Hepatocyte (in vitro differentiated cells): ENCODE measurements around the gene LRRC32. TPM values are rescaled to one million over a fixed set of nuclear protein-coding genes. Genes with fewer than 3 reads are reported as not detected.
"Not testable (repeated sequence)": the region's sequence is repeated elsewhere in the genome, so short reads cannot be mapped to it uniquely, and the experiment has no call there.

ENCODE experiments used
- DNase-seq: peaks from one replicate; pipeline ENCODE4 v3.0.0-alpha.2; 2016; ENCODE audit warnings: low spot score
- H2AFZ ChIP-seq: fragments of 200-600 bp; sonication (generic); 2 replicates; pipeline ENCODE4 v1.6.0; 2016; ENCODE audit warnings: antibody characterized with exemption, mild to moderate bottlenecking
- H3K27ac ChIP-seq: fragments of 200-600 bp; sonication (generic); 2 replicates; pipeline ENCODE4 v1.5.1; 2016; ENCODE audit warnings: mild to moderate bottlenecking
- H3K27me3 ChIP-seq: fragments of 200-600 bp; sonication (generic); 2 replicates; pipeline ENCODE4 v1.6.1; 2016
- H3K36me3 ChIP-seq: fragments of 200-600 bp; sonication (generic); replicated peaks from 2 replicates; pipeline ENCODE4 v1.5.1; 2016; ENCODE audit warnings: low read depth; ENCODE audit not compliant: insufficient read depth
- H3K4me1 ChIP-seq: fragments of 200-600 bp; sonication (generic); 2 replicates; pipeline ENCODE4 v1.5.1; 2016; ENCODE audit warnings: mild to moderate bottlenecking, moderate library complexity; ENCODE audit not compliant: insufficient read depth
- H3K4me2 ChIP-seq: fragments of 200-600 bp; sonication (generic); 2 replicates; pipeline ENCODE4 v1.6.0; 2016
- H3K4me3 ChIP-seq: fragments of 200-600 bp; sonication (generic); 2 replicates; pipeline ENCODE4 v1.5.1; 2016; ENCODE audit warnings: mild to moderate bottlenecking
- H3K79me2 ChIP-seq: fragments of 200-600 bp; sonication (generic); 2 replicates; pipeline ENCODE4 v1.6.0; 2017; ENCODE audit warnings: mild to moderate bottlenecking
- H3K9me2 ChIP-seq: fragments of 200-600 bp; sonication (generic); replicated peaks from 2 replicates; pipeline ENCODE4 v1.6.0; 2017; ENCODE audit warnings: mild to moderate bottlenecking; ENCODE audit not compliant: insufficient read depth
- H3K9me3 ChIP-seq: fragments of 200-600 bp; sonication (generic); 2 replicates; pipeline ENCODE4 v1.5.1; 2016; ENCODE audit warnings: low read depth, mild to moderate bottlenecking
- H4K20me1 ChIP-seq: fragments of 200-600 bp; sonication (generic); 2 replicates; pipeline ENCODE4 v1.6.0; 2016; ENCODE audit warnings: mild to moderate bottlenecking; ENCODE audit not compliant: insufficient read depth, poor library complexity, severe bottlenecking
- EZH2 ChIP-seq: fragments of 200-600 bp; sonication (generic); IDR thresholded peaks from 2 replicates; pipeline ENCODE4 v1.6.1; 2016; ENCODE audit warnings: antibody characterized with exemption, mild to moderate bottlenecking, borderline replicate concordance
- EZH2phosphoT487 ChIP-seq: fragments of 200-600 bp; sonication (generic); IDR thresholded peaks from one replicate; pipeline ENCODE4 v1.6.1; 2018; ENCODE audit warnings: antibody characterized with exemption, mild to moderate bottlenecking, low read depth, moderate library complexity; ENCODE audit not compliant: unreplicated experiment, severe bottlenecking
- WGBS: methylation state at CpG from one replicate; pipeline ENCODE4 v1.1.6; 2016; ENCODE audit warnings: low lambda C conversion rate; ENCODE audit errors: missing lambda C conversion rate; 5-methylcytosine and 5-hydroxymethylcytosine counted together
- polyA plus RNA-seq: library from polyadenylated mRNA; unstranded; fragments of >200 nt; fragmentation: Nextera tagmentation; extraction: Ambion mirVana; gene quantifications from 2 replicates; pipeline ENCODE4 v1.2.1, GENCODE V29; 2016
- total RNA-seq: library from RNA; depleted of rRNA; stranded (reverse); fragments of >200 nt; gene quantifications from 2 replicates; pipeline ENCODE4 v1.2.3, GENCODE V29; 2014
- TF ChIP-seq, protein P1 (sequence below): fragments of 200-600 bp; sonication (generic); IDR thresholded peaks from 2 replicates; pipeline ENCODE4 v1.5.1; 2016; ENCODE audit warnings: antibody characterized with exemption, mild to moderate bottlenecking; ENCODE audit not compliant: poor library complexity

The LRRC32 gene
- total and polyA plus RNA-seq, 2 experiments from 2014 or later, result 25.5 to 75.2 TPM

DNA sequence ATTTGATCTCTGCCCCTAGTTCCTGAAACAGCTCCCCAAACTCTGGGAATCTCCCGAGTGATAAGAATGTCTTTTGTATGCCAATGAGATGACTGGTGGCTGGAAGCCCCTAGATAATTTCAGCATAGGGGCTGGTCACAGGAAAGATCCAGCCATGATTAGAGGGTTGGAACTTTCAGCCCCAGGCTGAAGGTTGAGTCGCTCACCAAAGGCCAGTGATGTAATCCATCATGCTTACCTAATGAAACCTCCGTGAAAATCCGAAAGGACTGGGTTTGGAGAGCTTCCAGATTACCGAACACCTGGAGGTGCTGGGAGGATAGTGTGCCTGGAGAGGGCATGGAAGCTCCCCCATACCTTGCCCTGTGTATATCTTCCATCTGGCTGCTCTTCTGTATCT is 26.0 kb downstream of the LRRC32 start:
- Histone ChIP-seq H3K27ac (no peak overlapping the region), H2AFZ (no peak overlapping the region), H3K27me3 (no peaks in the 10 kb centered on the region), H3K9me2 (no peaks in the 10 kb centered on the region), H3K79me2 (no peaks in the 10 kb centered on the region), H3K4me1 (no peaks in the 10 kb centered on the region), H3K4me3 (no peak overlapping the region), H3K36me3 (no peaks in the 10 kb centered on the region), H3K9me3 (no peaks in the 10 kb centered on the region), H4K20me1 (no peaks in the 10 kb centered on the region), H3K4me2 (no peak overlapping the region)
- TF ChIP-seq EZH2phosphoT487, result no peak
- TF ChIP-seq, protein P1, sequence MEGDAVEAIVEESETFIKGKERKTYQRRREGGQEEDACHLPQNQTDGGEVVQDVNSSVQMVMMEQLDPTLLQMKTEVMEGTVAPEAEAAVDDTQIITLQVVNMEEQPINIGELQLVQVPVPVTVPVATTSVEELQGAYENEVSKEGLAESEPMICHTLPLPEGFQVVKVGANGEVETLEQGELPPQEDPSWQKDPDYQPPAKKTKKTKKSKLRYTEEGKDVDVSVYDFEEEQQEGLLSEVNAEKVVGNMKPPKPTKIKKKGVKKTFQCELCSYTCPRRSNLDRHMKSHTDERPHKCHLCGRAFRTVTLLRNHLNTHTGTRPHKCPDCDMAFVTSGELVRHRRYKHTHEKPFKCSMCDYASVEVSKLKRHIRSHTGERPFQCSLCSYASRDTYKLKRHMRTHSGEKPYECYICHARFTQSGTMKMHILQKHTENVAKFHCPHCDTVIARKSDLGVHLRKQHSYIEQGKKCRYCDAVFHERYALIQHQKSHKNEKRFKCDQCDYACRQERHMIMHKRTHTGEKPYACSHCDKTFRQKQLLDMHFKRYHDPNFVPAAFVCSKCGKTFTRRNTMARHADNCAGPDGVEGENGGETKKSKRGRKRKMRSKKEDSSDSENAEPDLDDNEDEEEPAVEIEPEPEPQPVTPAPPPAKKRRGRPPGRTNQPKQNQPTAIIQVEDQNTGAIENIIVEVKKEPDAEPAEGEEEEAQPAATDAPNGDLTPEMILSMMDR, result no peak
- 60% methylated on average over 5 of the region's 5 CpGs for WGBS
- DNase-seq, result no peak

DNA sequence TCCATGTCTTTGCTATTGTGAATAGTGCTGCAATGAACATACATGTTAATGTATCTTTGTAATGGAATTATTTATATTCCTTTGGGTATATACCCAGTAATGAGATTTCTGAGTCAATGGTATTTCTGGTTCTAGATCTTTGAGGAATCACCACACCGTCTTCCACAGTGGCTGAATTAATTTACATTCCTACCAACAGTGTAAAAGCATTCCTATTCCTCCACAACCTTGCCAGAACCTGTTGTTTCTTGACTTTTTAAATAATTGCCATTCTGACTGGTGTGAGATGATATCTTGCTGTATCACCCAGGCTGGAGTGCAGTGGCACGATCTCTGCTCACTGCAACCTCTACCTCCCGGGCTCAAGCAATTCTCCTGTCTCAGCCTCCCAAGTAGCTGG is 26.8 kb downstream of the LRRC32 start:
- 88% methylated on average over 3 of the region's 3 CpGs for WGBS
- not testable (repeated sequence) for H3K4me1 ChIP-seq, H4K20me1 ChIP-seq, H3K27ac ChIP-seq, H3K27me3 ChIP-seq, H3K9me3 ChIP-seq, H3K4me3 ChIP-seq, H3K79me2 ChIP-seq, H2AFZ ChIP-seq, DNase-seq, H3K9me2 ChIP-seq, H3K4me2 ChIP-seq, H3K36me3 ChIP-seq

DNA sequence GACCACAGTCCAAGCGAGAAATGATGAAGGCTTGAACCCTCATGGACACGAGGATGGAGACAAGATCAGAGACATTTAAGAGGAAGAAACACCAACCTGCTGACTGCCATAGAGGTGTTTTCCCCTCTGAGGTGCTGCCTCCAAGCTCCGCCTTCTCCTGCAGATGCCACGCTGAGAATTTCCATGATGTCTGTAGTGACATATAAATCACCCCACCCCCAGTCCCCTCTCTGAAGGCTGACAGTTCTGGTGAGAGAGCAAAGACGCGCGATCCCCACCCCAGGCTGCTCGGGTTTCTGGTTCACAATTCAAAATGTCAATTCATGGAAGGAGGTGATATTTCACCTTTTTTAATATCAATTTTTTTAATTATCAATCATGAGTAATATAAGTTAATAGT is 28.2 kb downstream of the LRRC32 start:
- Histone ChIP-seq H3K4me3 (no peak overlapping the region), H2AFZ (no peak overlapping the region), H3K27ac (no peak overlapping the region), H3K9me3 (no peaks in the 10 kb centered on the region), H3K27me3 (no peaks in the 10 kb centered on the region), H4K20me1 (no peaks in the 10 kb centered on the region), H3K36me3 (no peaks in the 10 kb centered on the region), H3K4me2 (no peak overlapping the region), H3K4me1 (no peaks in the 10 kb centered on the region), H3K9me2 (no peaks in the 10 kb centered on the region), H3K79me2 (no peaks in the 10 kb centered on the region)
- 79% methylated on average over 8 of the region's 8 CpGs for whole genome bisulfite sequencing
- DNase-seq, result no peak
- TF ChIP-seq, protein P1, result no peak
- TF ChIP-seq EZH2 (no peak), EZH2phosphoT487 (no peak)

DNA sequence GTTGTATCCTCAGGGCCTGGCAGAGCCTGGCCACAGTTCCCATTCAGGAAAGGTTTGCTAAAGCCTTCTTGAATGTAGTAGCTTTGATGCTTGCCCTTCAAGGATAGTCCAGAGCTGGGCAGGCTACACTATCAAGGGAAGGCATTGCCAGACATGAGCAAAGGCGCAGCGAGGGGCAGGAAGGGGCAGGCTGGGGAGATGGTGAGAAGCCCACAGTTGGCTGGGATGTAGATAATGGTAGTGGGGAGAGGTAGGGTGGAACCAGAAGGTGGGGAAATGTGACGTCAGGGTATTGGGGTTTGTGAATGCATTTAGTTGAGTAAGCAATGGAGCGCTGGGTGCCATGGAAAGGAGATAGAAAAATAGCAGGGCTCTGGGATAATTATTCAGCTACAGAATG is 28.6 kb downstream of the LRRC32 start:
- Histone ChIP-seq H3K36me3 (no peaks in the 10 kb centered on the region), H3K9me3 (no peaks in the 10 kb centered on the region), H3K79me2 (no peaks in the 10 kb centered on the region), H3K9me2 (no peaks in the 10 kb centered on the region), H3K4me3 (no peak overlapping the region), H3K4me2 (no peak overlapping the region), H3K27me3 (no peaks in the 10 kb centered on the region), H3K27ac (no peak overlapping the region), H3K4me1 (no peaks in the 10 kb centered on the region), H2AFZ (no peak overlapping the region), H4K20me1 (no peaks in the 10 kb centered on the region)
- TF ChIP-seq, protein P1, result no peak
- TF ChIP-seq EZH2, result no peak
- TF ChIP-seq EZH2phosphoT487, result no peak
- WGBS, result 98% methylated on average over 4 of the region's 4 CpGs
- DNase-seq, result no peak
